ENCODE results near the gene LSM12. TPM values are rescaled to one million over a fixed set of nuclear protein-coding genes. Genes with fewer than 3 reads are reported as not detected.

Gene LSM12
- total RNA-seq, 1 experiment from 2014 or later = 128 TPM

- Histone ChIP-seq H3K9ac (ENCODE audit: extremely low read depth, insufficient read length, low read length) (no peak overlapping the region), H3K27me3 (ENCODE audit: insufficient read depth, low read length) (no peaks in the 10 kb centered on the region), H2BK15ac (ENCODE audit: low read depth, low read length) (no peak overlapping the region), H2BK20ac (ENCODE audit: low read depth, low read length, poor library complexity, severe bottlenecking) (no peak overlapping the region), H3T11ph (ENCODE audit: low read length) (no peak overlapping the region), H4K5ac (ENCODE audit: insufficient read length, low read depth, low read length) (no peak overlapping the region), H3K27ac (ENCODE audit: insufficient read length, low read depth, low read length) (no peak overlapping the region), H3K23me2 (ENCODE audit: insufficient read length, low read depth, low read length, poor library complexity, severe bottlenecking) (peaks cover 13% of the 10 kb centered on the region), H4K20me1 (ENCODE audit: control insufficient read depth, insufficient read depth, insufficient read length) (no peaks in the 10 kb centered on the region), H3K23ac (ENCODE audit: insufficient read length, low read depth, low read length) (no peak overlapping the region), H3K79me1 (ENCODE audit: insufficient read depth, low read depth, low read length, poor library complexity, severe bottlenecking) (no peaks in the 10 kb centered on the region), H3K4me2 (ENCODE audit: insufficient read depth, insufficient read length, low read length) (no peak overlapping the region), H3K18ac (ENCODE audit: insufficient read length, low read depth, low read length) (no peak overlapping the region), H2AFZ (ENCODE audit: low read length) (no peak overlapping the region), H2AK5ac (ENCODE audit: insufficient read length, low read length) (no peak overlapping the region), H3K14ac (ENCODE audit: insufficient read depth, low read length) (no peak overlapping the region; the same call in 1 of the 2 replicates), H2BK5ac (ENCODE audit: insufficient read length, low read length) (no peak overlapping the region), H2BK12ac (ENCODE audit: insufficient read length, low read depth, low read length) (no peak overlapping the region), H4K91ac (ENCODE audit: insufficient read length, low read depth, low read length) (no peak overlapping the region), H4K8ac (replicated peaks; ENCODE audit: insufficient read length, low read depth, low read length) (no peak overlapping the region), H3K56ac (ENCODE audit: insufficient read length, low read depth, low read length) (no peak overlapping the region), H3K4me1 (ENCODE audit: insufficient read depth, low read length) (no peaks in the 10 kb centered on the region; the same call in 1 of the 2 replicates), H3K4ac (ENCODE audit: low read depth, low read length) (no peak overlapping the region), H2BK120ac (ENCODE audit: low read depth, low read length, poor library complexity, severe bottlenecking) (no peak overlapping the region), H3K79me2 (ENCODE audit: insufficient read depth, low read length) (no peaks in the 10 kb centered on the region), H3K9me3 (ENCODE audit: control insufficient read depth, low read depth, low read length) (no peaks in the 10 kb centered on the region)
- peaks cover 1% of the 10 kb centered on the region; the same call in 1 of the 2 replicates for H3K27me3 Mint-ChIP-seq (ENCODE audit: low read depth)
- peaks cover 36 to 41% of the 10 kb centered on the region in 2 experiments for H3K4me1 Mint-ChIP-seq
- H3K4me3 Mint-ChIP-seq = no peak overlapping the region
- DNase-seq = no peak
- peaks cover 18 to 25% (median 21%) of the 10 kb centered on the region in 3 experiments; a peak in 6 of 7 replicates for H3K36me3 Mint-ChIP-seq (ENCODE audit: insufficient read depth in 1 of 3, low read depth in 3 of 3)
- no CpG with 5 or more reads among the region's 14 CpGs for WGBS (ENCODE audit: extremely low coverage, insufficient read length, low lambda C conversion rate)
- peak overlapping the region in 1 of 3 experiments; percentile 50; a peak in 1 of 7 replicates for H3K27ac Mint-ChIP-seq
- no peaks in the 10 kb centered on the region for H3K9me3 Mint-ChIP-seq
- no peak for TF ChIP-seq CTCF (conservative IDR thresholded peaks at IDR 0.05)
These were observed 24.9 kb upstream of the LSM12 start for GRCh38 chr17:44091200-44091997.

Data from H9 (cell line).